CD14-positive monocyte (primary cell): Measurements from ENCODE around the gene COL27A1. TPM values are rescaled to one million over a fixed set of nuclear protein-coding genes. Genes with fewer than 3 reads are reported as not detected.

ENCODE experiments used
- DNase-seq, 3 donors: peaks; one replicate each; pipeline ENCODE4 v3.0.0-alpha.2; 2011 to 2022
- H2AFZ ChIP-seq: 2 replicates; pipeline ENCODE4 v1.6.0; 2012; ENCODE audit warnings: mild to moderate bottlenecking, low read depth, low read length, inconsistent platforms; ENCODE audit not compliant: insufficient read depth, poor library complexity, severe bottlenecking
- H3K27ac ChIP-seq, 2 donors: 1 replicate in 1 of 2; 2 replicates in 1 of 2; pipeline ENCODE4 v1.5.1; 2012 to 2013; ENCODE audit warnings: low read length in 2 of 2, control low read depth in 1 of 2, inconsistent platforms in 1 of 2, low read depth in 1 of 2, mild to moderate bottlenecking in 1 of 2
- H3K27me3 ChIP-seq, 2 donors: one replicate each; pipeline versions ENCODE4 v1.6.0 to v1.6.1; 2011 to 2013; ENCODE audit warnings: low read length in 2 of 2; ENCODE audit not compliant: control insufficient read depth in 2 of 2, insufficient read depth in 2 of 2
- H3K36me3 ChIP-seq, 2 donors: replicated peaks in 1 of 2; 1 replicate in 1 of 2; 2 replicates in 1 of 2; pipeline versions ENCODE4 v1.5.1 to v1.6.1; 2012 to 2013; ENCODE audit warnings: low read length in 2 of 2, control low read depth in 1 of 2, inconsistent platforms in 1 of 2, mild to moderate bottlenecking in 1 of 2; ENCODE audit not compliant: insufficient read depth in 2 of 2, control insufficient read depth in 1 of 2
- H3K4me1 ChIP-seq, 2 donors: 1 replicate in 1 of 2; 2 replicates in 1 of 2; pipeline versions ENCODE4 v1.5.1 to v1.6.1; 2012 to 2013; ENCODE audit warnings: low read length in 2 of 2, control low read depth in 1 of 2, inconsistent platforms in 1 of 2, mild to moderate bottlenecking in 1 of 2, moderate library complexity in 1 of 2; ENCODE audit not compliant: insufficient read depth in 2 of 2, control insufficient read depth in 1 of 2
- H3K4me2 ChIP-seq: replicated peaks from 2 replicates; pipeline ENCODE3; 2012; ENCODE audit warnings: low read length, moderate library complexity, mild to moderate bottlenecking; ENCODE audit not compliant: poor library complexity, severe bottlenecking; ENCODE audit errors: extremely low read depth
- H3K4me3 ChIP-seq, 3 experiments: fragments of 200-600 bp in 1 of 3; sonication (generic) in 1 of 3; replicated peaks in 1 of 3; 1 replicate in 2 of 3; 2 replicates in 1 of 3; pipeline ENCODE4 v1.5.1; 2011 to 2013; ENCODE audit warnings: low read length in 3 of 3, mild to moderate bottlenecking in 3 of 3, control low read depth in 2 of 3, low read depth in 2 of 3, inconsistent platforms in 1 of 3, moderate library complexity in 1 of 3
- H3K79me2 ChIP-seq: 2 replicates; pipeline ENCODE4 v1.6.0; 2012; ENCODE audit warnings: mild to moderate bottlenecking, control low read depth, inconsistent platforms, low read length, moderate library complexity; ENCODE audit not compliant: insufficient read depth
- H3K9ac ChIP-seq: 2 replicates; pipeline ENCODE4 v1.6.0; 2017; ENCODE audit warnings: low read length, mild to moderate bottlenecking; ENCODE audit not compliant: insufficient read depth, poor library complexity, severe bottlenecking
- H3K9me3 ChIP-seq, 2 donors: replicated peaks in 1 of 2; 1 replicate in 1 of 2; 2 replicates in 1 of 2; pipeline versions ENCODE4 v1.5.1 to v1.6.1; 2012 to 2013; ENCODE audit warnings: low read length in 2 of 2, control low read depth in 1 of 2; ENCODE audit not compliant: control insufficient read depth in 1 of 2, insufficient read depth in 1 of 2
- H4K20me1 ChIP-seq: 2 replicates; pipeline ENCODE4 v1.6.0; 2012; ENCODE audit warnings: mild to moderate bottlenecking, low read length, control low read depth, moderate library complexity; ENCODE audit not compliant: insufficient read depth
- H3K27ac Mint-ChIP-seq, 7 donors: one replicate each; pipeline ENCODE4 v1.8.0; 2020; ENCODE audit warnings: mild to moderate bottlenecking in 7 of 7, mixed read lengths in 7 of 7, moderate library complexity in 6 of 7, inconsistent platforms in 2 of 7
- H3K27me3 Mint-ChIP-seq, 3 donors: one replicate each; pipeline ENCODE4 v1.8.0; 2021 to 2022; ENCODE audit warnings: low read depth in 3 of 3, mild to moderate bottlenecking in 3 of 3, mixed read lengths in 3 of 3, moderate library complexity in 3 of 3, inconsistent platforms in 1 of 3
- H3K36me3 Mint-ChIP-seq, 2 donors: one replicate each; pipeline ENCODE4 v1.8.0; 2020; ENCODE audit warnings: mixed read lengths in 2 of 2, inconsistent platforms in 1 of 2, mild to moderate bottlenecking in 1 of 2
- H3K4me1 Mint-ChIP-seq: one replicate; pipeline ENCODE4 v1.8.0; 2020; ENCODE audit warnings: mild to moderate bottlenecking, mixed read lengths
- H3K4me3 Mint-ChIP-seq, 2 donors: one replicate each; pipeline ENCODE4 v1.8.0; 2020; ENCODE audit warnings: mild to moderate bottlenecking in 2 of 2, mixed read lengths in 2 of 2, moderate library complexity in 1 of 2
- H3K9me3 Mint-ChIP-seq, 7 donors: one replicate each; pipeline ENCODE4 v1.8.0; 2020 to 2022; ENCODE audit warnings: mixed read lengths in 7 of 7, mild to moderate bottlenecking in 6 of 7, moderate library complexity in 6 of 7, inconsistent platforms in 2 of 7
- CTCF ChIP-seq: fragments of 200-600 bp; IDR thresholded peaks from one replicate; pipeline ENCODE4 v1.8.0; 2022; ENCODE audit warnings: antibody characterized with exemption, mild to moderate bottlenecking
- WGBS: methylation state at CpG from one replicate; pipeline ENCODE4 v1.1.5; 2013; ENCODE audit warnings: missing lambda C conversion rate; ENCODE audit not compliant: insufficient coverage; 5-methylcytosine and 5-hydroxymethylcytosine counted together
- intact Hi-C, 2 donors: fragments of 100-400 bp; cut with micrococcal nuclease; formaldehyde crosslinking; loops; one replicate each; pipeline versions ENCODE4 v1.15.0 to v1.15.1; 2023
- polyA plus RNA-seq, 3 donors: library from polyadenylated mRNA; depleted of rRNA in 1 of 3; unstranded in 2 of 3; stranded (reverse) in 1 of 3; fragments of 300-500 nt in 2 of 3; fragments of >200 nt in 1 of 3; fragmentation: Illumina TruSeq in 2 of 3; gene quantifications; 1 replicate in 2 of 3; 2 replicates in 1 of 3; pipeline ENCODE4 v1.2.3, GENCODE V29; 2012 to 2021

COL27A1 gene
- polyA plus RNA-seq, 3 donors = 0.03 TPM; not detected in 2

- no peak overlapping the region for H3K4me3 Mint-ChIP-seq
- H3K27me3 Mint-ChIP-seq = peaks cover 4 to 12% (median 6%) of the 10 kb centered on the region in 3 donors
- Histone ChIP-seq H3K4me1 (no peaks in the 10 kb centered on the region), H3K4me3 (no peak overlapping the region), H3K36me3 (no peaks in the 10 kb centered on the region), H2AFZ (no peak overlapping the region), H3K9me3 (no peaks in the 10 kb centered on the region), H3K4me2 (no peak overlapping the region), H3K27ac (no peak overlapping the region), H3K27me3 (no peaks in the 10 kb centered on the region), H4K20me1 (no peaks in the 10 kb centered on the region), H3K79me2 (no peaks in the 10 kb centered on the region), H3K9ac (no peak overlapping the region)
- TF ChIP-seq CTCF = no peak
- H3K9me3 Mint-ChIP-seq = peaks cover 0 to 8% (median 0%) of the 10 kb centered on the region in 7 donors
- DNase-seq = no peak
- 96% methylated on average over 4 of the region's 8 CpGs for WGBS
- no peaks in the 10 kb centered on the region for H3K36me3 Mint-ChIP-seq
- H3K27ac Mint-ChIP-seq = no peak overlapping the region
- intact Hi-C loops = no loop called here
- H3K4me1 Mint-ChIP-seq = no peaks in the 10 kb centered on the region
These were observed 40.8 kb downstream of the COL27A1 start for GRCh38 chr9:114196117-114196516.

- Histone ChIP-seq H3K27ac (no peak overlapping the region), H3K9me3 (no peaks in the 10 kb centered on the region), H4K20me1 (no peaks in the 10 kb centered on the region), H3K9ac (no peak overlapping the region), H3K4me2 (no peak overlapping the region), H3K27me3 (no peaks in the 10 kb centered on the region), H3K79me2 (no peaks in the 10 kb centered on the region), H2AFZ (no peak overlapping the region), H3K4me3 (no peak overlapping the region), H3K36me3 (no peaks in the 10 kb centered on the region), H3K4me1 (peaks cover under 1% of the 10 kb centered on the region in 2 donors)
- no peak overlapping the region for H3K27ac Mint-ChIP-seq
- H3K4me1 Mint-ChIP-seq = peaks cover 2% of the 10 kb centered on the region
- no peak for TF ChIP-seq CTCF
- no peaks in the 10 kb centered on the region for H3K36me3 Mint-ChIP-seq
- WGBS = 72% methylated on average over 5 of the region's 8 CpGs
- H3K9me3 Mint-ChIP-seq = peaks cover 0 to 5% (median 0%) of the 10 kb centered on the region in 7 donors
- DNase-seq = no peak
- H3K27me3 Mint-ChIP-seq = peaks cover 4 to 12% (median 6%) of the 10 kb centered on the region in 3 donors
- no peak overlapping the region for H3K4me3 Mint-ChIP-seq
- intact Hi-C loops = no loop called here
These were observed 41.8 kb downstream of the COL27A1 start for GRCh38 chr9:114196979-114197622.
